Sigmoid colon (tissue), 4 donors: ENCODE measurements around the gene GOLGA3.

Experiments
- EP300 ChIP-seq, 4 donors: sonication (generic); formaldehyde crosslinking; IDR thresholded peaks; one replicate each; pipeline ENCODE4 v1.6.1; 2017; ENCODE audit warnings: antibody characterized with exemption in 4 of 4
- POLR2A ChIP-seq, 2 donors: fragments of 450-650 bp; IDR thresholded peaks; one replicate each; pipeline ENCODE4 v1.6.1; 2016; ENCODE audit warnings: antibody characterized with exemption in 2 of 2, mild to moderate bottlenecking in 2 of 2, moderate library complexity in 2 of 2
- TF ChIP-seq, protein P1 (sequence below), 4 experiments: fragments of 450-650 bp in 3 of 4; fragments of 200-600 bp in 1 of 4; IDR thresholded peaks; one replicate each; pipeline ENCODE4 v1.5.1; 2016 to 2019; ENCODE audit warnings: antibody characterized with exemption in 4 of 4, mild to moderate bottlenecking in 3 of 4, moderate library complexity in 2 of 4

DNA sequence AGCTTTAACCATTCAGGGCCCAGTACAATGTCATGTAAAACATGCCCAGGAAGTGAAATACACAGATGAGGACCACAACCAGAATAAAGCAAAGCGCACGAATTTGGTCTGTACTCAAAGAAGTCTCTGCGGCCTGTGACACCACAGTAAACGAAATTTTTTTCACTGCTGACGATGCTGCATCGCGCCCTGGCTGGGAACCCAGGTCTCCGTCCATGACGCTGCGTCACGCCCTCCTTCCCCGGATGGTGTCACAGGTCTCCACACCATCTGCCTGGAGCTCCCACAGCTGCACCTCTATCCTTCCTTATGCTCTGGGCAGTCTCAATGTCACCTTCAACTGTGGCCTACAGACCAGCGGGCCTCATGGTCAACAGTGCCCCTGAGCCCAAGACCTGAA, 84.8 kb downstream of the GOLGA3 start:
- TF ChIP-seq, protein P1, sequence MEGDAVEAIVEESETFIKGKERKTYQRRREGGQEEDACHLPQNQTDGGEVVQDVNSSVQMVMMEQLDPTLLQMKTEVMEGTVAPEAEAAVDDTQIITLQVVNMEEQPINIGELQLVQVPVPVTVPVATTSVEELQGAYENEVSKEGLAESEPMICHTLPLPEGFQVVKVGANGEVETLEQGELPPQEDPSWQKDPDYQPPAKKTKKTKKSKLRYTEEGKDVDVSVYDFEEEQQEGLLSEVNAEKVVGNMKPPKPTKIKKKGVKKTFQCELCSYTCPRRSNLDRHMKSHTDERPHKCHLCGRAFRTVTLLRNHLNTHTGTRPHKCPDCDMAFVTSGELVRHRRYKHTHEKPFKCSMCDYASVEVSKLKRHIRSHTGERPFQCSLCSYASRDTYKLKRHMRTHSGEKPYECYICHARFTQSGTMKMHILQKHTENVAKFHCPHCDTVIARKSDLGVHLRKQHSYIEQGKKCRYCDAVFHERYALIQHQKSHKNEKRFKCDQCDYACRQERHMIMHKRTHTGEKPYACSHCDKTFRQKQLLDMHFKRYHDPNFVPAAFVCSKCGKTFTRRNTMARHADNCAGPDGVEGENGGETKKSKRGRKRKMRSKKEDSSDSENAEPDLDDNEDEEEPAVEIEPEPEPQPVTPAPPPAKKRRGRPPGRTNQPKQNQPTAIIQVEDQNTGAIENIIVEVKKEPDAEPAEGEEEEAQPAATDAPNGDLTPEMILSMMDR (IDR thresholded peaks at IDR 0.05), result no peak
- no peak for TF ChIP-seq EP300 (IDR thresholded peaks at IDR 0.05)
- TF ChIP-seq POLR2A (IDR thresholded peaks at IDR 0.05), result no peak
